Stimulated activated CD4-positive, alpha-beta T cell treated with anti-CD3 and anti-CD28 coated beads, Interleukin-15, amount 100 ng/mL, for 24 hours (primary cell): ENCODE measurements around the gene CTCF.

Experiments
- DNase-seq: peaks from one replicate; pipeline ENCODE4 v3.0.0-alpha.2; 2020

Gene CTCF

GRCh38 chr16:67667453-67667816 is 105.1 kb downstream of the CTCF start:
- DNase-seq, result no peak

GRCh38 chr16:67667817-67668494 is 105.6 kb downstream of the CTCF start:
- DNase-seq, result peak; percentile 88

GRCh38 chr16:67668495-67669157 is 106.3 kb downstream of the CTCF start:
- DNase-seq, result no peak

GRCh38 chr16:67669499-67670101 is 107.3 kb downstream of the CTCF start:
- DNase-seq, result no peak

- DNase-seq, result no peak
These were observed 110.0 kb downstream of the CTCF start for GRCh38 chr16:67672306-67672705.

DNA sequence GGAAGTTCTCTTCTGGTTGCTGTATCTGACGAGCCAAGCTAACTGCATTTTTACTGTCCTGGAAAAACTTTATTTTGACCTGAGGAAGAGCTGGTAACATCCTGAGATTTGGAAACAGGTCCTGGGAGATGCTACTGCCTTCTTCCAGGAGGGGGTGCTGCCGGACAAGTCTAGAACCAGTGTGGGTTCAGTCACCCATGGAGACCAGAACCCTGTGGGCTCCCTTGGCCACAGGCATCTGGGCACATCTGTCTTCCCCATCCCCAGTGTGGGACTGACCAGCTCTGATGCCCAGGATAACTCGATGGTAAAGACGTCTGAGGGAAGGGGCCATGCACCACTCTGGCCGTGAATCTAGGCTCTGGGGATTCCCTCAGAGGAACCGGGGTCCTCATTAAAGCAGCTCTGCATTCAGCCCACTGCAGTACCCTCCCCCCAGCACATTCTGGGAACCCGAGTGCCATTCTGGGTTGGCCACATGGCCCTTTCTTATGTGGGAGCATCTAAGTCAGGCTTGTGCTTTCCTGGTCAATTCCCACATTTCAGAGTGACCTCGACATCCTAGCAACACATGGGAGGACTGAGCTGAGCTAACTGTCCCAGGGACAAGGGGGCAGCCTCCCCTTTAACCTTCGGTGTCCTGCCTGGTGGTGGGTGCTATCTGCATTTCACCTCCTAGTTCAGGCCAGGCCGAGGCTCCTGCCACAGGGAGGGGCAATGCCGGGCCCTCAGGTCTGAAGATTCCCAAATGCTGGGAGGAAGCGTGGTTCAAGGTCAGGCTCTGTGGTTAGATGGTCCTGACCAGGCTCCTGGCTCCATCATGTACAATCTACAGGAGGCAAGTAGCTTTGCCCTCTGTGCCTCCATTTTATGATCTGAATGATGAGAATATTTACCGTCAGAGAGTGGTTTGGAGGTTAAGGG is 110.7 kb downstream of the CTCF start:
- DNase-seq, result peak; percentile 66

DNA sequence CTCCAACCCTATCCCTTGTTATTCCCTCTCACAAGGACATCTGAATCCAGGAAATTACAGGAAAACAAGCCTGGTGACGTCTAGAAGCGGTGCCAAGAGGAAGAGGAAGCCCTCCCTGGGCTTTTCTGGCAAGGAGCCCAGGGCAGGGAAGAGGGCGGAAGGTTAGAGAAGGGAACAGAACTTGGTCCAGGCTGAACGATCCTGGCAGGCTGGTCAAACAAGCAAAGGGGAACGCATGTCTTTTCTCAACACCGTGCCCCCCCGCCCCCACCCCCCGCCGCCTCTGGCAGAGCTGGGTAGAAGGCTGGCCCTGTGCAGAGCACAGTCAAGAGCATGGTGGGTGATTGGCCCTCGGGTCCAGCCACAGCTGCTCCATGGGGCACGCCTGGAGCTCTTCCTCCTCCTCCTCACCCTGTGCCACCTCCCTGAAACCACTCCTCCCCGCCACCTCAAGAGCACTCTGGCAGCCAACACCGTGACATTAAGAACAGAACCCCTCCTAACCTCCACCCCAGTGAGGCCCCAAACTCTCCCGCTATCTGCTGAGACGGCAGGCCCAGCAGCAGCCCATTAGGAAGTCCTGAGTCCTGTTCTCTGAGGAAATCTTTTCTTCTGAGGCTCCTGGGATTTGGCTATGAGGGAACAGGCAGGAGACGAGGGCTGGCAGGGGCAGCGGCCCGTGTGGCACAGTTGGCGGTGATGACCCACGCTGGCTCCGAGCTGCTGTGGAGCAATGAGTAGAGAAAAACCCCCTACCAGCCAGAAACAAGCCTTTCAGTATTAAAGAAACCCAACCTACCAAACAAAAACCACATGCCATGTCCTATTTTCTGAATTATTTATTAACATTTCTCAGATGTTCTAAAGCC is 111.6 kb downstream of the CTCF start:
- DNase-seq, result no peak

DNA sequence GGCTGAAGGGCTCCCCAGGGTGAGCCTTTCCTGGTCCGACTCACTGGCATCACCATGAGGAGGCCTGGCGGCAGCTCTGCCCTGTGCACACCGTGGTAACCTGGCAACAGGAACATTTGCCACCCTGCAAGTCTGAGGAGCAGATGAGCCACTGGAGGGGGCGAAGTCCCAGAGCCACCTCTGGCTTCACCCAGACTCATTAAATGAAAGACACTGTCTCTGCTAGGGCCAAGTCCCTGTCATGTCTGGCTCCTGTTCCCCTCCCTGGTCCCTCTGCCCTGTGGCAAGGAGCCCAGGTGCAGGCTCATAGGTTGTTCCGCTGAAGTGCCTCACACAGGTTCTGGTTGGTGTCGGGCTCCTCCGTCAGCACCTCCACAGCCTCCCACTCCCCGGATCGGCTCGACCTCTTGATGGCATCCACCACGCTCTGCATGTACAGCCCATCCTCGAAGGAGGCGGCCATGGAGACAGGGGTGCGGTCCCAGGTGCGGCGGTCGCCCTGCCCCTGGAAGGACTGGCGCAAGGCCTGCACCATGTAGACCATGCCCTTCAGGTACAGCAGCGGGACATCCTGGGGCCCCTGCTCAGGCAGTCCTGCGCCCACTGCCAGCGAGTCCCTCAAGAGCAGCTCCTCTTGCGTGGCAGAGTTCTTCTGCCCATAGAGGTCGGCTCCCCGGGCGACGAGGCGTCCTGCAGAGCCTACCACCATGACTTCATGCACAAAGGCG is 112.7 kb downstream of the CTCF start:
- DNase-seq, result no peak

- DNase-seq, result no peak
These were observed 113.2 kb downstream of the CTCF start for GRCh38 chr16:67675579-67675935.

- DNase-seq, result no peak
These were observed 113.7 kb downstream of the CTCF start for GRCh38 chr16:67675999-67676398.

GRCh38 chr16:67676516-67676915 is 114.2 kb downstream of the CTCF start:
- no peak for DNase-seq

DNA sequence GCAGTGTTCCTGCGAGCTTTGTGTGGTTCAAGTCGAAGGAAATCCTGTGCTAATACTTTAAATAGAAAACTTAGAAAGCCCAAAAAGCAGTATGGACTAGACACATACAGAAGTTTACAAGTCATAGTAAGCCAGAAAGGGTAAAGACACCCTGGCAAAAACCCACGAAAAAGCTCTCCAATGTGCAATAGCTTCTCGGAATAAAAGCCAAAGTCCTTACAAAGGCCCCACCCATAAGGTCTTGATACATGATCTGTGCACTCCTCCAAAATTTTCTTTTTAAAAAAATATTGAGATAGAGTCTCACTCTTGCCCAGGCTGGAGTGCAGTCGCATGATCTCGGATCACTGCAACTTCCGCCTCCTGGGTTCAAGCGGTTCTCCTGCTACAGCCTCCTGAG is 114.6 kb downstream of the CTCF start:
- DNase-seq, result no peak

GRCh38 chr16:67677712-67678111 is 115.4 kb downstream of the CTCF start:
- no peak for DNase-seq

- DNase-seq, result no peak
These were observed 116.2 kb downstream of the CTCF start for GRCh38 chr16:67678354-67679023.

- no peak for DNase-seq
These were observed 117.9 kb downstream of the CTCF start for GRCh38 chr16:67679935-67680897.

- DNase-seq, result no peak
These were observed 121.4 kb downstream of the CTCF start for GRCh38 chr16:67683767-67684166.

GRCh38 chr16:67685388-67686112 is 123.2 kb downstream of the CTCF start:
- DNase-seq, result no peak
